ENCODE data around the gene TFB1M.
"Not testable (repeated sequence)": the region's sequence is repeated elsewhere in the genome, so short reads cannot be mapped to it uniquely, and the experiment has no call there.

TFB1M gene

DNA sequence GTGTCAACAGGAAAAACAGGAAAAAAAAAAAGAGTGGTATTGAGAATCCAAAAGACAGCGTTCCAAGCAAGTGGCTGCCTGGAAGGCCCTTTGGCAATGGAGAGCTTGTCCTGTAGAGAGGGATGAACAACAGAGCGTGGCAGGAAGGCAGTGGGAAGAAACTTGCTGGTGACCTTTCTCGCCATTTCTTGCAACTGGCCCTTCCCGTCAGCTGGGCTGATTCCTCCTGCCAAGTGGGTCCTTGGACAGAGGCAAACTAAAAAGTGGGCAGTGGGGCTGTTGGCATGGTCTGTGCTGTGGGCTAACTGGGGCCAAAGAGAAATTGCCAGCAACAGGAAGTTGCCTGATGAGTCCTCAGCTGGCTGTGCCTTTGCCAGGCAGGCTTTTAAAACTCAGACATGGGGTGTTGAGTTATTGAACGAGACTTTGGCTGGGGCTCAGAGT, 94.4 kb downstream of the TFB1M start:
- no peak overlapping the region for H3K27ac ChIP-seq
- TF ChIP-seq, protein P1, sequence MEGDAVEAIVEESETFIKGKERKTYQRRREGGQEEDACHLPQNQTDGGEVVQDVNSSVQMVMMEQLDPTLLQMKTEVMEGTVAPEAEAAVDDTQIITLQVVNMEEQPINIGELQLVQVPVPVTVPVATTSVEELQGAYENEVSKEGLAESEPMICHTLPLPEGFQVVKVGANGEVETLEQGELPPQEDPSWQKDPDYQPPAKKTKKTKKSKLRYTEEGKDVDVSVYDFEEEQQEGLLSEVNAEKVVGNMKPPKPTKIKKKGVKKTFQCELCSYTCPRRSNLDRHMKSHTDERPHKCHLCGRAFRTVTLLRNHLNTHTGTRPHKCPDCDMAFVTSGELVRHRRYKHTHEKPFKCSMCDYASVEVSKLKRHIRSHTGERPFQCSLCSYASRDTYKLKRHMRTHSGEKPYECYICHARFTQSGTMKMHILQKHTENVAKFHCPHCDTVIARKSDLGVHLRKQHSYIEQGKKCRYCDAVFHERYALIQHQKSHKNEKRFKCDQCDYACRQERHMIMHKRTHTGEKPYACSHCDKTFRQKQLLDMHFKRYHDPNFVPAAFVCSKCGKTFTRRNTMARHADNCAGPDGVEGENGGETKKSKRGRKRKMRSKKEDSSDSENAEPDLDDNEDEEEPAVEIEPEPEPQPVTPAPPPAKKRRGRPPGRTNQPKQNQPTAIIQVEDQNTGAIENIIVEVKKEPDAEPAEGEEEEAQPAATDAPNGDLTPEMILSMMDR (conservative IDR thresholded peaks at IDR 0.05; ENCODE audit: low read depth), result no peak
- no peak for DNase-seq (ENCODE audit: low spot score)
- ChIA-PET POLR2A (ENCODE audit: low non-redundant PET) (no interaction called here), CTCF (interaction anchor here (0.6 kb wide), 1 partner anchor 16 kb away, joined by 7 read pairs; no protein-coding TSS in a partner anchor)

DNA sequence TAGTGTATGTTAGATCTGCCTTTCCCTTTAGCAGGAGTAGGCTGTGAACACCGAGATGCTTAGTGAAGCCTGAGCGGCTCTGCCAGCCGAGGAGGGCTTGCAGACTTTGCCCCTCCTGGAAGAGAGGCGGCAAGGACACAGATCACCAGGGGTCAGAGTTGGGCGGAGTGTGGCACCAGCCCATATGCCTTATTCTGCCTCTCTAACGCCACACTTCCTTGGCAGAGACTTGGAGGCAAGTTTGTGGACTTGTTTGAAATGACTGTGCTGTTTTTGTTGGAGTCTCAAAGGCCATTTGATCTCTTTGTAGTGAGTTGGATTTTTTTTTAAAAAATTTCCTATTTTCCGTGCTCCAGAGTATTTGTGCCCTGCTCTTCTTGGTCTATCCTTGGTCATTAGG, 95.0 kb downstream of the TFB1M start:
- TF ChIP-seq, protein P1 (conservative IDR thresholded peaks at IDR 0.05; ENCODE audit: low read depth), result no peak
- ChIA-PET POLR2A (ENCODE audit: low non-redundant PET) (no interaction called here), CTCF (interaction anchor here (0.6 kb wide), 1 partner anchor 291 kb away, joined by 3 read pairs; no protein-coding TSS in a partner anchor)

DNA sequence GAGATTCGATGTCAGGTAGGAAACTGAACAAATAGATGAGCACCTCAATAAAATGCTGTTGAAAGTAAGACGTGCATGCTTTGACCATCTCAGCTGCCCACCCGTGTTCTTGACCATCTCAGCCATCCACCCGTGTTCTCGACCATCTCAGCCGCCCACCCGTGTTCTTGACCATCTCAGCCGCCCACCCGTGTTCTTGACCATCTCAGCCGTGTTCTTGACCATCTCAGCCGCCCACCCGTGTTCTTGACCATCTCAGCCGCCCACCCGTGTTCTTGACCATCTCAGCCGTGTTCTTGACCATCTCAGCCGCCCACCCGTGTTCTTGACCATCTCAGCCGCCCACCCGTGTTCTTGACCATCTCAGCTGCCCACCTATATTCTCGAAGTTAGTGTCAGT, 95.6 kb downstream of the TFB1M start:
- POLR2A ChIA-PET (ENCODE audit: low non-redundant PET); H3K27ac ChIP-seq; DNase-seq (ENCODE audit: low spot score): not testable (repeated sequence)
- CTCF ChIA-PET, result interaction anchor here (0.6 kb wide), 1 partner anchor 291 kb away, joined by 3 read pairs; no protein-coding TSS in a partner anchor

More for the DNA sequence above, 95.0 kb downstream of the TFB1M start:
- H3K27ac ChIP-seq, result no peak overlapping the region
- DNase-seq (ENCODE audit: low spot score), result no peak

DNA sequence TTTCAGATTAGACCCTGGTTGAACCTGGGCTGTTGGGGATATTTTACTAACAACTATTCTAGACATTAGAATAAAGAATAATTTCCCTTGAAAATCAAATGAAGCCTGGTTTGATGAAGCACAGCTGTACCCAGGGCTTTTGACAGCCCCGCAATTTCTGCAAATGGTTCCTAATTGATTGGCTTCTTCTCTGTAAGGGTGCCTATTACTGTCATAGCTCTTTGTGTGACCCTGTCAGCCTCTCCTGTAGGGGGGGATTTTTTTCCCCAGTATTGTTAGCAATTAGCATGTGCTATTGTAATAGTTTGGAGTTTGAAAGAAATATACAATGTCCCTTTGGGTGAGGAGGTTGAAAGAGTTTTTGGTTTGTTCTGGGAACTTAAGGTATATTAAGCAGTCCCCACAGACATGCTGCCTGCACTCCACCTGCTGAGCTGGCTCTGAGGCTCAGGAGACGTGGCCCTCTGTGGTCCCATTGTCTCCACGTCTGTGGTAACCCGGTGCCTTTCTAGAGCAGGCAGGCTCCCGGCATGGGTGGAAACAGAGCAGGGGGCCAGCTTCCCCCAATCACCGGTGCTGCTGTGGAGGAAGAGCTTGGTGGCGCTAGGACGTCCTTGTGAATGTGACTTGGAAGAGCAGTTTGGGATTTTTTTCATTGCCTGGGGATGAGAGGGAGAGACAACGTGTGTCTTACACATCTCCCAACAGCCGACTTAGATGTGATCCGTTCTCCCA, 97.8 kb downstream of the TFB1M start:
- ChIA-PET CTCF (no interaction called here), POLR2A (ENCODE audit: low non-redundant PET) (no interaction called here)
- no peak for DNase-seq (ENCODE audit: low spot score)

DNA sequence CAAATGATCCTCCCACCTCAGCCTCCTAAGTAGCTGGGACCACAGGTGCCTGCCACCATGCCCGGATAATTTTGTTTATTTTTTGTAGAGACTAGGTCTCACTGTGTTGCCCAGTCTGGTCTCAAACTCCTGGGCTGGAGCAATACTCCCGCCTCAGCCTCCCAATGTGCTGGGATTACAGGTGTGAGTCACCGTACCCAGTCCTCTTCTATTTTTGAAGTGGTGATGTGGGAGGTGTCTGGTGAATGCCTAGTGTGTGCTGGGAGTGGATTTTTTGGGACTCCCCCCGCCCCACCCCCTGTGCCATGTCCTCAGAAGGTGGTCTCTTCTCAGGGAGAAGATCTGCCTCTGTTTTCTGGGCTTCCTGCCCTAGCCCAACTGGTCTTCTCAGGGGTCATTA, 98.4 kb downstream of the TFB1M start:
- TF ChIP-seq, protein P1 (conservative IDR thresholded peaks at IDR 0.05; ENCODE audit: low read depth), result no peak
- POLR2A ChIA-PET (ENCODE audit: low non-redundant PET), result no interaction called here
- H3K27ac ChIP-seq, result no peak overlapping the region
- CTCF ChIA-PET, result no interaction called here
- DNase-seq (ENCODE audit: low spot score), result no peak

More for the DNA sequence above, 97.8 kb downstream of the TFB1M start:
- TF ChIP-seq, protein P1 (conservative IDR thresholded peaks at IDR 0.05; ENCODE audit: low read depth), result no peak
- H3K27ac ChIP-seq, result no peak overlapping the region

DNA sequence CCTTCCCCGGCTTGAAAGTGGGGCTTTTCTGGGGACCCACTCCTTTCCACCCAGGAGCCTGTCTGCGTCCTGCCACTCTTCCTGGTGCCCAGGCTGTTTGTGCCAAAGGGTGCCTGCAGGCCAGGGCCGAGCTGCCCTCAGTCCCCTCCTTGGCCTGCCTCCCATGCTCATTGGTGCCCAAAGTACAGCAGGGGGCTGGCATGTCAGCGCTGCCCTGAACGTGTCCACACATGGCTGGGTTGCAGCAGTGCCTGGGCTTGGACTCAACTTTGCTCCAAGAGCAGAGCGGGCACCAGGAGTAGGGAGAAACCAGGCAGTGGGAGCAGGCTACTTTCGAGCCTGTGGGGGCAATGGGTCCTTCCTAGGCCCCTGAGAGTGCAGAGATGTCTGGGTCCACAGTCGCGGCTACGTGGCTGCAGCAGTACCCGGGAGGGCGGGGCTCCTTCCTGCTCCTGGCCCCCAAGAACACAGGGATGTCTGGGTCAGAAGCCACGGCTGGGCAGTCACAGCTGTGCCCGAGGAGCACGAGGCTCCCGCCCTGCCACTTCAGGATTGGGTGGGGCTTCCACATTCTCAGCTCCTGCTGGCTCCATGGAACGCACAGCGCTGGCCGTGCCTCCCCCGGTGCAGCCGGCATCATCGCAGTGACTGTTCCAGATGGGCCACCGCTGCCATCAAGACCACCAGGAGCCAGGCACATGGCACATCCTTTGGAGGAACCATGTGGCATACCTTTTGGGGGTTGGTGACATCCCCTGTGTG, 100.5 kb downstream of the TFB1M start:
- TF ChIP-seq, protein P1 (conservative IDR thresholded peaks at IDR 0.05; ENCODE audit: low read depth), result no peak
- ChIA-PET POLR2A (ENCODE audit: low non-redundant PET) (no interaction called here), CTCF (interaction anchor here (0.6 kb wide), 1 partner anchor 539 kb away, joined by 4 read pairs; no protein-coding TSS in a partner anchor)
- no peak for DNase-seq (ENCODE audit: low spot score)
- H3K27ac ChIP-seq, result no peak overlapping the region

All from RWPE1 (cell line).